Muscle of leg (tissue), 11 donors: ENCODE data around the gene DENND4A. TPM values are rescaled to one million over a fixed set of nuclear protein-coding genes. Genes with fewer than 3 reads are reported as not detected.
A peak's percentile ranks its signal among the peaks of the same experiment; 100 is the strongest.

Source experiments
- DNase-seq: peaks from one replicate; pipeline ENCODE4 v3.0.0; 2013
- H3K27ac ChIP-seq: one replicate; pipeline ENCODE4 v1.5.1; 2013; ENCODE audit warnings: mild to moderate bottlenecking, low read length, control low read depth
- H3K27me3 ChIP-seq: one replicate; pipeline ENCODE4 v1.6.1; 2013; ENCODE audit warnings: low read length; ENCODE audit not compliant: control insufficient read depth, insufficient read depth
- H3K36me3 ChIP-seq: one replicate; pipeline ENCODE4 v1.6.1; 2013; ENCODE audit warnings: low read length; ENCODE audit not compliant: control insufficient read depth, insufficient read depth
- H3K4me1 ChIP-seq: one replicate; pipeline ENCODE4 v1.6.1; 2013; ENCODE audit warnings: low read length; ENCODE audit not compliant: control insufficient read depth, insufficient read depth
- H3K4me3 ChIP-seq: one replicate; pipeline ENCODE4 v1.5.1; 2013; ENCODE audit warnings: low read length, control low read depth
- H3K9me3 ChIP-seq: replicated peaks from 2 replicates; pipeline ENCODE4 v1.6.1; 2013; ENCODE audit warnings: low read depth, low read length; ENCODE audit not compliant: control insufficient read depth
- WGBS: methylation state at CpG from one replicate; pipeline ENCODE4 v1.1.5; 2013; ENCODE audit warnings: missing lambda C conversion rate; ENCODE audit not compliant: insufficient coverage; 5-methylcytosine and 5-hydroxymethylcytosine counted together
- polyA plus RNA-seq, 8 donors: library from polyadenylated mRNA; unstranded; fragments of 120-200 nt; gene quantifications; one replicate each; pipeline versions ENCODE4 v1.2.1 to v1.2.3, GENCODE V29; 2013; ENCODE audit warnings: inconsistent platforms in 1 of 8, low replicate concordance in 1 of 8; ENCODE audit not compliant: insufficient read length in 8 of 8, insufficient read depth in 1 of 8
- total RNA-seq: library from RNA; stranded (reverse); fragments of 120-200 nt; gene quantifications from one replicate; pipeline ENCODE4 v1.2.4, GENCODE V29; 2013

The DENND4A gene
- total and polyA plus RNA-seq, 9 donors = 8.6 to 19.5 (median 11.5) TPM

DNA sequence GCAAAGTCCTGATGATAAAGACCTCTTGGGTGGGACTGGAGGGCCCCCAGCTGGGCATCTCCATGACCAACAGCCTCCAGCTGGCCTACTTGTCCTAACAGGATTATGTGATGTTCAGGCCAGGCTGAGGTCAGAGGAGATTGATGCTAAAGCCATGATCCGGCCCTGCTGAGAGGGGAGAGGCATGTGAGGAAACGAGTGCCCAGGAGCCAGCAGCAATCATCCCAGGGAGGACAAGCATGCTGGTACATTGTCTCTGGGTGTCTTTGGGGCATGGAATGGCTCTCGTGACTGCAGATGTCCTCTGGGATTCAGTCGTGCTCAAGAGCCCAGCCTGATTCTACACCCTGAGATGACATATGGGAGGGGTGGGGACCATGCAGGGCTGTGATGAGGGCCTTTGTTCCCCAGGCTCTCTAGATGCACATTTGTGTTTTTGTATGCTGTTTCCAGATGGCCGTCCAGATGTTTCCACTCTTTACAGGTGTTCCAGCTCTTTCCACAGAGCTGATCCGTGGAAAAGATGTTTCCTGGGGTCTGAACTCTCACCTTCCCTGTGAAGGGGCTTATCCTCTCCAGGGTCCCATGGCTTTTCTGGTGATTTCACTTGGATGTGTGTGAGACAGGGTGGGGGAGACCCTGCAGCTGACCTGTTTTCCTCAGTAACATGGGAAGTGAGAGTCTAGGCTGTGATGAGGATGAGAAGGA lies 150.2 kb downstream of the DENND4A start:
- DNase-seq = peak; percentile 18
- Histone ChIP-seq H3K36me3 (no peaks in the 10 kb centered on the region), H3K4me3 (no peak overlapping the region), H3K27ac (no peak overlapping the region), H3K4me1 (peaks cover 12% of the 10 kb centered on the region), H3K9me3 (no peaks in the 10 kb centered on the region), H3K27me3 (no peaks in the 10 kb centered on the region)
- 17% methylated on average over 3 of the region's 6 CpGs for WGBS

DNA sequence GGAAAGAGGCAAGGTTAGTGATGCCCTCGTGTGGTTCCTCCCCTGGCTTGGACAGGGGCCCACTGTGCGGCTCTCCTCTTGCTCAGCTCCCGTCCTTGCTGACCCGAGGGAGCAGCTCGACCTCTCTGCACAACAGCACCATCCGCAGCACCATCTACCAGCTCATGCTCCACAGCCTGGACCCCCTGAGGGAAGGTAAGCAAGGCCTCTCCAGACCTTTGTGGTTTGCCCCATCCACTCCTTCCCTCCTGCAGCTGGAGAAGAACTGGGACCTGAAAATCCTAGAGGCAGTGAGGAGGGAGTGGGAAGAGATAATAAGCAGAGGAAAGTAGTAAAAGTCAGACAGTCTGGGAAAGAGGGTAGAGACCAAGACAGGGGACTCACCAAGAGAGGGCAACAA lies 152.6 kb downstream of the DENND4A start:
- Histone ChIP-seq H3K27me3 (no peaks in the 10 kb centered on the region), H3K4me3 (no peak overlapping the region), H3K27ac (no peak overlapping the region), H3K36me3 (no peaks in the 10 kb centered on the region), H3K9me3 (no peaks in the 10 kb centered on the region), H3K4me1 (peaks cover 12% of the 10 kb centered on the region)
- 58% methylated on average over 4 of the region's 6 CpGs for WGBS
- DNase-seq = no peak

DNA sequence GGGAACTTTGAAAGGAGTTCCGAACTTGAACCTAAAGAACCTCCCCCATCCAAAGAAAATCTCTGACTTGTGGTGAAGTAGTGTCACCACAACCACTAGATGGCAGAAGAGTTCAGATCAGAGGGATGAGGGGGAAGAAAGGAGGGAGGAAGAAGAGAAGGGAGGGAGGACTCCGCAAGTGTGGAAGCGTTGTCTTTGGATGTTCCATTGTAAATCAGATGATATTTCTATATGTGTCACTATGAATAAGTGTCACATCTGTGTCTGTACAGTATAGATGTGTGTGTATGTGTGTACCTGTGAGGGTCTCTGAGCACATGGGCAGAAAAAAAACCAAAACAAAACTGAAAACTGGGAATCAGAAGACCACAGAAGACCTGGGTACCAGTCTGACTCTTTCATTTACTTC lies 153.4 kb downstream of the DENND4A start:
- Histone ChIP-seq H3K36me3 (no peaks in the 10 kb centered on the region), H3K27ac (no peak overlapping the region), H3K9me3 (no peaks in the 10 kb centered on the region), H3K4me3 (no peak overlapping the region), H3K4me1 (peaks cover 12% of the 10 kb centered on the region), H3K27me3 (no peaks in the 10 kb centered on the region)
- 0% methylated on average over 2 of the region's 3 CpGs for WGBS
- DNase-seq = peak; percentile 89

DNA sequence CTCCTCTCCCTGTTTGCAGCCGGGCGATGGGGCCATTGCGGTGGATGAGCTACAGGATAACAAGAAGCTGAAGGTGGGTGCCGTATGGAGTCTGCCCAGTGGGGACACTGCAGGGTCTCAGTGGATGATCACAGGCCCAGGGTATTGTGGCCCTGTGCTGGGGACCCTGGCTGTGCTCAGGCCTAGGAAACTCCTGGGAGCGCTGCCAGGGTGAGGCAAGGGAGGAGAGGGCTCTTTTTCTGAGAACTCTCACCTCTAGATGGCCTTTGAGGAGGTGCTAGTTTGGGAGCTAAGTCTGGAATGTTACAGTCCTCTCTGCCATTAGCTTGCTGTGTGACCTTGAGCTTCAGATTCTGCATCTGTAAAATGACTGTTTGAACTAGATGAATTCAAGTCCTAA lies 154.0 kb downstream of the DENND4A start:
- Histone ChIP-seq H3K9me3 (no peaks in the 10 kb centered on the region), H3K27ac (no peak overlapping the region), H3K36me3 (no peaks in the 10 kb centered on the region), H3K4me1 (peaks cover 12% of the 10 kb centered on the region), H3K4me3 (no peak overlapping the region), H3K27me3 (no peaks in the 10 kb centered on the region)
- no peak for DNase-seq
- whole genome bisulfite sequencing = 97% methylated on average over 4 of the region's 5 CpGs

DNA sequence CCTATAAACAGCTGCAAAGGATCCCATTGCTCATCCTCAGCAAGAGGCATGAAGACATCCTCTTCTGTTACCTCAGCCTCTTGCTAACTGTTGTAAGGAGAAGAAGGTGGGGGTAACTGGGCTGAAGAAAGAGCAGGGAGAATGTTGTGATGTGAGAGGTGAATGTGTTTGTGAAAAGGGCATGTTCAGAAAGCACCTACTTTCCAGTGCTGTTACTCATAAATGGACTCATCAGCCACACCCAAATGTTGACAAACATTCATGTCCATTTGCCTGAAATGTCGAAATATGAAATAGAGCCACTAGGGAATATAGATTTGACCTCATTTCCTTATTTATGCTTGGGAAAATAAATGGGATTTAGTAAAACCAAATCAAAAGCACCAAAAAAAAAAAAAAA lies 157.7 kb downstream of the DENND4A start:
- no CpG with 5 or more reads among the region's 1 CpG for WGBS
- Histone ChIP-seq H3K27me3 (no peaks in the 10 kb centered on the region), H3K27ac (no peak overlapping the region), H3K4me1 (no peaks in the 10 kb centered on the region), H3K36me3 (no peaks in the 10 kb centered on the region), H3K9me3 (no peaks in the 10 kb centered on the region), H3K4me3 (no peak overlapping the region)
- no peak for DNase-seq

DNA sequence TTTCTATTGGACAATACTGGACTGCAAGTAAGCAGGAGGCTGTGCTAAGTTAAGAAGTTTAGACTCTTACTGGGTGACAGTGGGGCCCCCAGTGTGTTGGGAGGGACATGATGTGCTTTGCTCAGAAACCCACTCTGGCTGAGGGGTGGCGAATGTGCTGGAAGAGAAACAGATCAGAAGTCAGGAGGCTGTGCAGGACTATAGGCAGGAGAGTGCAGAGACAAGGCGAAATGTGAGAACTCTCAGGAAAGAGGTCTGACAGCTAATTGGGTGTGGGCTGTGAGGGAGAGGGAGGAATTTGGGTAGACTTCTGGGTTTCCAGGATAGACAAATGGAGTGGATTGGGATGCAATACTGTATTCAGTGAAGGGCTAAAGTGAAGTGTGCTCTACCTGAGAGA lies 158.3 kb downstream of the DENND4A start:
- H3K4me3 ChIP-seq = no peak overlapping the region
- no peaks in the 10 kb centered on the region for H3K9me3 ChIP-seq
- WGBS = 54% methylated on average over 2 of the region's 2 CpGs

DNA sequence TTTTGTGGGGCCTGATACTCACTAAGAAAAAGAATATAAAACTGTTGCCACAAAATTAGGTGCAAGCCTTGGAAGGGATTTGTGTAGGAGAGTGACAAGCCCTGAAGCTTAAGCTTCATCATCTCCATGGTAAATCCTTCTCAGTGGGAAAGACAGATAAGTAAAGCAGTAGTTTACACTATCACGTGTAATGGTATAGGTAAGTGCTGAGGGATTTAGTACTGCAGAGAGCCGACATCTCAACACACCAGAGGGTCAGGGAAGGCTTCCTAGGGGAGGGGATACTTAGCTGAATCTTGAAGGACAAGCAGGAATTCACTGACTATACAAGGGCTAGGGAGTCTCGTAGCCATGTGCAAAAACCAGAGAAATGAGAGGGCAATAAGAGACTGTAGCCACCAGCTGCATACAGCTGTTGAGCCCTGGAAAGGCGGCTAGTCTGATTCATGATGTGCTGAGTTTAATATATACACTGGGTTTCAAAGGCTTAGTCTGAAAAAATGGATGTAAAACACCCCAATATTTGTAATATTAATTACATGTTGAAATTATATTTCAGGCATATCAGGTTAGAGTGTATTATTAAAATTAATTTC lies 159.2 kb downstream of the DENND4A start:
- WGBS = 63% methylated on average over 3 of the region's 4 CpGs
- Histone ChIP-seq H3K9me3 (no peaks in the 10 kb centered on the region), H3K4me1 (no peaks in the 10 kb centered on the region), H3K27me3 (no peaks in the 10 kb centered on the region), H3K36me3 (no peaks in the 10 kb centered on the region), H3K27ac (no peak overlapping the region), H3K4me3 (no peak overlapping the region)
- DNase-seq = no peak

More for the DNA sequence above, 158.3 kb downstream of the DENND4A start:
- H3K27ac ChIP-seq = no peak overlapping the region
- no peaks in the 10 kb centered on the region for H3K4me1 ChIP-seq
- no peaks in the 10 kb centered on the region for H3K27me3 ChIP-seq
- no peak for DNase-seq
- no peaks in the 10 kb centered on the region for H3K36me3 ChIP-seq

DNA sequence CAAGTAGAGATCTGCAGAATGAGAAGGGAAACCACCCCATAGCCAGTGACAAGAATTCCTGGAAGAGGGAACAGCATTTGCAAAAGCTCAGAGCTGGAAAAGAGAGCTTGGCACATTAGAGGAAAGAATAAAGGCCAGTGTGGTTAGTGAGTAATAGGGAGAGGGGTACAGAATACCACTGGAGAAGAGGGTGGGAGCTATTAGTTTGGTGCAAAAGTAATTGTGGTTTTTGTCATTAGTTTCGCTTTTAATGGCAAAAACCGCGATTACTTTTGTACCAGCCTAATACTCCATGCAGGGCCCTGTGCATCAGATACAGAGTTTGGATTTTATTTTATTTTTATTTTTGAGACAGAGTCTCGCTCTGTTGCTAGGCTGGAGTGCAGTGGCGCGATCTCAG lies 160.6 kb downstream of the DENND4A start:
- H3K4me3 ChIP-seq = no peak overlapping the region
- no peaks in the 10 kb centered on the region for H3K36me3 ChIP-seq
- H3K4me1 ChIP-seq = no peaks in the 10 kb centered on the region
- WGBS = 100% methylated on average over 4 of the region's 6 CpGs
- H3K9me3 ChIP-seq = no peaks in the 10 kb centered on the region
- H3K27ac ChIP-seq = no peak overlapping the region
- no peak for DNase-seq
- no peaks in the 10 kb centered on the region for H3K27me3 ChIP-seq

DNA sequence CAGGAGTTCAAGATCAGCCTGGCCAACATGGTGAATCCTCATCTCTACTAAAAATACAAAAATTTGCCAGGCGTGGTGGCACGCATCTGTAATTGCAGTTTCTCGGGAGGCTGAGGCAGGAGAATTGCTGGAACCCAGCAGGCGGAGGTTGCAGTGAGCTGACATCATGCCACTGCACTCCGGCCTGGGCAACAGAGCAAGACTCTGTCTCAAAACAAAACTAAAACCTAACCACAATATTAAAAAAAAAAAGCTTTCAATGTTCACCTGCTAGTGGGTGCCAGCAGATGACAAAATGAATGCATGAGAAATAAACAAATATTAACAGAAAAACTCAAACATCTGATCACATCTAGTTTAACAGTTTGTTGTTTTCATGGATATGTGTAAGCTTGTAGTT lies 161.3 kb downstream of the DENND4A start:
- H3K4me3 ChIP-seq = no peak overlapping the region
- no peaks in the 10 kb centered on the region for H3K9me3 ChIP-seq
- H3K4me1 ChIP-seq = no peaks in the 10 kb centered on the region
- WGBS = 90% methylated on average over 2 of the region's 5 CpGs
- H3K27ac ChIP-seq = no peak overlapping the region
- no peaks in the 10 kb centered on the region for H3K27me3 ChIP-seq
- no peak for DNase-seq
- no peaks in the 10 kb centered on the region for H3K36me3 ChIP-seq

DNA sequence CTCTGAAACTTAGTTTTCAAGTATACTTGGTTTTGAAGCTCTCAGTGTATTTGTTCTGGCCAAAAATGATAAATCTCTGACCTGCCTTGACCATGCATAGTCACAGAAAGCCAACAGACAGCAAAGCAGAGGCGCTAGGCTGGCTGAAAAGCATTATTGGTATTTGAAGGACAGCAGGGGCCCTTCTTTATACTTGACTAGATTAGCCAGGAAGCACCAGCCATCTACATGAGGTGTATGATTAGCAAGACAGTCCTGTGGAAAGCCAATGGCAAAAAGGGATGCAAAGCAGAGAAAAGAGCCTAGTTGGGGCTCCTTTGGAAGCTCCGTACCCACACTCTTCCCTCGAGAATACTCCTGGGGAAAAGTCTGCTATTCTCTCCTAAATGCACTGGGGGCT lies 162.5 kb downstream of the DENND4A start:
- H3K27ac ChIP-seq = no peak overlapping the region
- H3K27me3 ChIP-seq = no peaks in the 10 kb centered on the region
- H3K36me3 ChIP-seq = peaks cover 10% of the 10 kb centered on the region
- H3K4me3 ChIP-seq = no peak overlapping the region
- no peaks in the 10 kb centered on the region for H3K4me1 ChIP-seq
- H3K9me3 ChIP-seq = no peaks in the 10 kb centered on the region
- WGBS = no CpG with 5 or more reads among the region's 3 CpGs
- DNase-seq = no peak
